Stimulated activated memory B cell treated with anti-CD40 and anti-IgM and Interleukin-4, amounts not matched to agents 10 μg/mL and 1 μg/mL and 100 μg/mL, for 72 hours (primary cell): ENCODE data around the gene GALNT15.

Experiments used
- ATAC-seq: fragments of 150-1000 bp; cut with Tn5 transposase; 2 replicates; pipeline ENCODE4 v1.10.0; 2021
- H3K27ac Mint-ChIP-seq: one replicate; pipeline ENCODE4 v1.8.0; 2022; ENCODE audit warnings: mild to moderate bottlenecking, mixed read lengths
- H3K27me3 Mint-ChIP-seq: one replicate; pipeline ENCODE4 v1.8.0; 2022; ENCODE audit warnings: mixed read lengths
- H3K36me3 Mint-ChIP-seq: one replicate; pipeline ENCODE4 v1.8.0; 2022; ENCODE audit warnings: mixed read lengths
- H3K4me1 Mint-ChIP-seq: one replicate; pipeline ENCODE4 v1.8.0; 2022; ENCODE audit warnings: mixed read lengths
- H3K4me3 Mint-ChIP-seq: one replicate; pipeline ENCODE4 v1.8.0; 2022; ENCODE audit warnings: mild to moderate bottlenecking, moderate library complexity, mixed read lengths
- H3K9me3 Mint-ChIP-seq: one replicate; pipeline ENCODE4 v1.8.0; 2022; ENCODE audit warnings: mixed read lengths

The GALNT15 gene

DNA sequence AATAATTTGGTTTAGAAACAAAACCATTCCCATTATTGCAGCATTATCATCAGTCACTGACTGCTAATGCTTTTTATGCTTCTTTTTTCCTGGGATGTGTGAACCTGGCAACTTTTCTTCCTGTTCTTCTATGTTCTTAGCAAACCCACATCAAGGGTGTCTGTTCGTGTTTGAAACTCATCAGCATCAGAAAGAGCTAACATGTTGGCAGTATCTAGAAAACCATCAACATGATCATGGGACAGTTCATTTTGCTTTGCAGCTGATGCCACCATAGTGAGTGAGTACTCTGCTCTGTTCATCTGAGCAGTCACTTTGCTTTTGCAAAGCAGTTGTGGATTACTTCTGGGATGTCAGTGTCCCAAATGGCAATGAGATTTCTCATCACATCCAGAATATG is 84.4 kb downstream of the GALNT15 start:
- Mint-ChIP-seq H3K36me3 (peaks cover 19% of the 10 kb centered on the region), H3K4me1 (peaks cover 1% of the 10 kb centered on the region), H3K4me3 (no peak overlapping the region), H3K9me3 (no peaks in the 10 kb centered on the region), H3K27ac (no peak overlapping the region), H3K27me3 (no peaks in the 10 kb centered on the region)
- ATAC-seq: no peak

DNA sequence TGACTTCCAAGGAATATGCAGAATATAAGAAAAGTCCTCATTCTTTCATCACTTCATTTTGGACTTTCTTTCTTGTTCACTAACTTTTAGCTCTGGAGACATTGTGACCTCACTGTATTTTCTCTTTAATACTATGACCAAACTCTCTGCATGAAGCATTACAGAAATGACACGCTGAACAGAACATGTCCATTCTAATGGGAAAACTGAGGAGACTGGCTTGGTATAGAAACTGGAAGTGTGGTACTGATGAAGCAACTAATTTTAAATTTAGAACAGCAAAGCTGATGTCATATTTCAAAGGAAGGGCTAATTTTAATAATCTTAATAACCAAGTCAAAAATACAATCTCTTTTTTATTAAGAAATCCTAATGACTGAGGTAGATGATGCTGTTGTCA is 85.6 kb downstream of the GALNT15 start:
- Mint-ChIP-seq H3K4me3 (no peak overlapping the region), H3K36me3 (peaks cover 19% of the 10 kb centered on the region), H3K27me3 (no peaks in the 10 kb centered on the region), H3K9me3 (no peaks in the 10 kb centered on the region), H3K4me1 (peaks cover 7% of the 10 kb centered on the region), H3K27ac (no peak overlapping the region)
- ATAC-seq: no peak

- Mint-ChIP-seq H3K27ac (no peak overlapping the region), H3K27me3 (no peaks in the 10 kb centered on the region), H3K4me1 (peaks cover 19% of the 10 kb centered on the region), H3K4me3 (no peak overlapping the region), H3K9me3 (no peaks in the 10 kb centered on the region), H3K36me3 (peaks cover 13% of the 10 kb centered on the region)
- ATAC-seq: no peak
Observed at GRCh38 chr3:16262174-16262573, 87.7 kb downstream of the GALNT15 start.

DNA sequence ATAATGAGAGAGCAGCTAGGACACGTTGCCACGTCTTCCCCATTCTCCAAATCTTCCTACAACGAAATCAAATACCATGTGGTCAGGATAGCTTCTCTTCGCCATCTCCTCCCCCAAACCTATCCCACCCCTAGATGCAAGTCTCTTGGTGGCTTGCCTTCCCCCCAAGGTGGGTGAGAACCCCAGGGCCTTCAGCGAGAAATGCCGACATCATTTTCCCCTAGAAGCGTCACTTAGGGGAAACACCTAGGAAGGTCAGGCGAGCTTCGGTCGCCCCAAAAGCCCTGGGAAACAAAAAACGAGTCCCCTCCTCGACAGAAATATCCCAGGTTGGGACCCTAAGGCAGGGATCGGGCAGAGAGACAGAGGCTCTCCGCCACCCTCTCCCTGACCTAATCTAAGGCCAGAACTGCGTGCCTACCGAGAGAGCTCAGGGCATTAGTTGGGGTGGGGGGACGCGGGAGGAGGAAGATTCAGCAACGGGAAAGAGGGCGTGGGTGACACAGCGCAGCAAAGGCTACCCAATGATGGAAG is 89.8 kb downstream of the GALNT15 start:
- peak overlapping the region; percentile 95 for H3K4me3 Mint-ChIP-seq
- H3K27me3 Mint-ChIP-seq: no peaks in the 10 kb centered on the region
- peaks cover 24% of the 10 kb centered on the region for H3K4me1 Mint-ChIP-seq
- peaks cover 10% of the 10 kb centered on the region for H3K36me3 Mint-ChIP-seq
- H3K9me3 Mint-ChIP-seq: no peaks in the 10 kb centered on the region
- H3K27ac Mint-ChIP-seq: peak overlapping the region; percentile 90
- no peak for ATAC-seq

- Mint-ChIP-seq H3K27me3 (no peaks in the 10 kb centered on the region), H3K9me3 (no peaks in the 10 kb centered on the region), H3K27ac (peak within 1 kb of the TSS; percentile 90), H3K36me3 (peaks cover 7% of the 10 kb centered on the region), H3K4me1 (peaks cover 24% of the 10 kb centered on the region), H3K4me3 (peak within 1 kb of the TSS; percentile 95)
- peak; percentile 100 for ATAC-seq
Observed at GRCh38 chr3:16264708-16265454, 90.4 kb downstream of the GALNT15 start, which contains the start of the genes DPH3 and OXNAD1. Gene DPH3, minus strand, starts transcription at chr3:16264943. Its CDS starts 67 bp downstream, at chr3:16264876. Gene OXNAD1, plus strand, starts transcription at chr3:16265212. Its CDS starts 5,741 bp downstream, at chr3:16270953.

DNA sequence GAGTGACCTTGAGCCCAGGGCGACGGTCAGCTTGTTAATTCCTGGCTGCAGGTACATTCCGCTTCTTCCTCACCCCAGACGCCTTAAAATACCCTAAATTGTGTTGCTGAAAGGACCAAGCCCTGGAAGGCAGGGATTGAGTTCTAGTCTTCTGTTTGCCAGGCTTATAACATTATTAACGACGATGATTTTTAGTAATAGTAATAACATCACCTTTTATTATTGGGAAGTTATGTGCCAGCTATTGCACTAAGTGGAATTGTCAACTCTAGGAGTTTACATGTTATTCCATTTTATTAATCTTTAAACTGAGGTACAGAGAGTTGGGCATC is 90.9 kb downstream of the GALNT15 start:
- peak overlapping the region; percentile 95 for H3K4me3 Mint-ChIP-seq
- H3K4me1 Mint-ChIP-seq: peaks cover 24% of the 10 kb centered on the region
- no peaks in the 10 kb centered on the region for H3K27me3 Mint-ChIP-seq
- ATAC-seq: no peak
- no peaks in the 10 kb centered on the region for H3K9me3 Mint-ChIP-seq
- peak overlapping the region; percentile 90 for H3K27ac Mint-ChIP-seq
- peaks cover 4% of the 10 kb centered on the region for H3K36me3 Mint-ChIP-seq

- Mint-ChIP-seq H3K27me3 (no peaks in the 10 kb centered on the region), H3K36me3 (peaks cover 3% of the 10 kb centered on the region), H3K9me3 (no peaks in the 10 kb centered on the region), H3K4me1 (peaks cover 24% of the 10 kb centered on the region), H3K27ac (peak overlapping the region; percentile 56), H3K4me3 (no peak overlapping the region)
- no peak for ATAC-seq
Observed at GRCh38 chr3:16266714-16267113, 92.2 kb downstream of the GALNT15 start.

- H3K4me1 Mint-ChIP-seq: peaks cover 15% of the 10 kb centered on the region
- no peak overlapping the region for H3K27ac Mint-ChIP-seq
- H3K9me3 Mint-ChIP-seq: no peaks in the 10 kb centered on the region
- no peak for ATAC-seq
- H3K27me3 Mint-ChIP-seq: no peaks in the 10 kb centered on the region
- H3K4me3 Mint-ChIP-seq: no peak overlapping the region
- peaks cover 8% of the 10 kb centered on the region for H3K36me3 Mint-ChIP-seq
Observed at GRCh38 chr3:16270855-16271254, 96.4 kb downstream of the GALNT15 start.

- H3K4me1 Mint-ChIP-seq: peaks cover under 1% of the 10 kb centered on the region
- no peak overlapping the region for H3K27ac Mint-ChIP-seq
- no peaks in the 10 kb centered on the region for H3K9me3 Mint-ChIP-seq
- H3K27me3 Mint-ChIP-seq: no peaks in the 10 kb centered on the region
- no peak overlapping the region for H3K4me3 Mint-ChIP-seq
- peaks cover 14% of the 10 kb centered on the region for H3K36me3 Mint-ChIP-seq
- no peak for ATAC-seq
Observed at GRCh38 chr3:16272588-16272987, 98.1 kb downstream of the GALNT15 start.

DNA sequence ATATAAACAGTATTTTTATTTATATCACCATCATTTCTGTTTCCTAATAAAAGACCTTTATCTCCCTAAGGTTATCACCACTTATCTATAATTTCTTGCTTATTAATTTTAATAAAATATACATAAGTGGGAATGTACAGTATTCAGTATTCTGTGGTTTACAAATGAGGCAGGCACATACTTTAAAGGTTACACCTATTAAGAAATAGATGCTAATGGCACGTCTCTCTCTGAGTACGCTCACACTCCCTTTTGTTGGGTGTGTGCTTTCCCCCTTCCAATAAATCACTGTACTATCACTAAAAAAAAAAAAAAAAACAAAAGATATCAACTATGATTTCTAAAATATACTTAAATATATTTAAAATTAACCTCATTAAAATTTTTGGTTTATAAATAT is 99.4 kb downstream of the GALNT15 start:
- no peaks in the 10 kb centered on the region for H3K27me3 Mint-ChIP-seq
- peaks cover 15% of the 10 kb centered on the region for H3K36me3 Mint-ChIP-seq
- no peaks in the 10 kb centered on the region for H3K4me1 Mint-ChIP-seq
- no peaks in the 10 kb centered on the region for H3K9me3 Mint-ChIP-seq
- H3K27ac Mint-ChIP-seq: no peak overlapping the region
- ATAC-seq: no peak
- H3K4me3 Mint-ChIP-seq: no peak overlapping the region

GRCh38 chr3:16277471-16277870 is 103.0 kb downstream of the GALNT15 start:
- Mint-ChIP-seq H3K36me3 (peaks cover 13% of the 10 kb centered on the region), H3K4me3 (no peak overlapping the region), H3K9me3 (no peaks in the 10 kb centered on the region), H3K27me3 (no peaks in the 10 kb centered on the region), H3K4me1 (no peaks in the 10 kb centered on the region), H3K27ac (no peak overlapping the region)
- ATAC-seq: no peak

- ATAC-seq: no peak
- Mint-ChIP-seq H3K27ac (no peak overlapping the region), H3K4me3 (no peak overlapping the region), H3K9me3 (no peaks in the 10 kb centered on the region), H3K4me1 (no peaks in the 10 kb centered on the region), H3K36me3 (peaks cover 25% of the 10 kb centered on the region), H3K27me3 (no peaks in the 10 kb centered on the region)
Observed at GRCh38 chr3:16279010-16279801, 104.7 kb downstream of the GALNT15 start.

GRCh38 chr3:16280671-16281070 is 106.2 kb downstream of the GALNT15 start:
- Mint-ChIP-seq H3K4me1 (no peaks in the 10 kb centered on the region), H3K27me3 (no peaks in the 10 kb centered on the region), H3K36me3 (peaks cover 33% of the 10 kb centered on the region), H3K27ac (no peak overlapping the region), H3K9me3 (no peaks in the 10 kb centered on the region), H3K4me3 (no peak overlapping the region)
- no peak for ATAC-seq
